BE2C (cell line): ENCODE measurements around the gene MYO7A.

ENCODE experiments used
- DNase-seq: peaks from one replicate; pipeline ENCODE4 v3.0.0-alpha.2; 2020
- H3K27me3 ChIP-seq: fragments of 250-450 bp; sonication (Bioruptor Pico); 2 replicates; pipeline ENCODE4 v1.5.1; 2020; ENCODE audit warnings: mild to moderate bottlenecking
- H3K36me3 ChIP-seq: fragments of 250-450 bp; sonication (Bioruptor Pico); 2 replicates; pipeline ENCODE4 v1.5.1; 2020; ENCODE audit warnings: mild to moderate bottlenecking
- H3K4me1 ChIP-seq: fragments of 250-450 bp; sonication (Bioruptor Pico); 2 replicates; pipeline ENCODE4 v1.5.1; 2020
- H3K4me3 ChIP-seq: 2 replicates; pipeline ENCODE4 v1.5.1; 2011; ENCODE audit warnings: low read depth, low read length
- H3K9me3 ChIP-seq: fragments of 250-450 bp; sonication (Bioruptor Pico); 2 replicates; pipeline ENCODE4 v1.5.1; 2020
- TF ChIP-seq, protein P1 (sequence below): IDR thresholded peaks from 2 replicates; pipeline ENCODE4 v1.5.1; 2012; ENCODE audit warnings: mild to moderate bottlenecking, low read depth, low read length

Gene MYO7A

DNA sequence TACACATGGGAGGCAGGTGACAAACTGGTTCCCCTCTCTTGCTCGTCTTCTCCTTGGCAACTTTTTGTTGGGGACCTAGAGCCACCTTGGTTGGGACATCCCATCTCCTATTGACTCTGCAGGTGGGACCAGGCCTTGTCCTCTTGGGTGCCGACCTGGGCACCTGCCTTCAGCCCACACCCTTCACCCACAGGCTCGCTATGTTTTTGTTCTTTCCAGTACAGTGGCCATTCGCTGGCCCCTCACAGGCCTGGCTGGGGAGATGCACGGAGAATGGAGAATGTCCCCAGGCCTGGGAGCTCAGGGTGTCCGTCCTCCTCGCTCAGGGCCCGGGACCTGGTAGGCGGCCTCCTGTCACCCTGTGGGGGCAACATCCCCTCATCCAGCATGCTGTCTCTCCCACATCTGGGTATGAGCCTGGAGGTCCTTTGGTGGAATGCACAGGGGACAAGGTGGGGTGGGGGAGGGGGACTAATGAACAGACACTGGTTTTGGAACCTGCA is 40.3 kb upstream of the MYO7A start:
- no peaks in the 10 kb centered on the region for H3K9me3 ChIP-seq
- TF ChIP-seq, protein P1, sequence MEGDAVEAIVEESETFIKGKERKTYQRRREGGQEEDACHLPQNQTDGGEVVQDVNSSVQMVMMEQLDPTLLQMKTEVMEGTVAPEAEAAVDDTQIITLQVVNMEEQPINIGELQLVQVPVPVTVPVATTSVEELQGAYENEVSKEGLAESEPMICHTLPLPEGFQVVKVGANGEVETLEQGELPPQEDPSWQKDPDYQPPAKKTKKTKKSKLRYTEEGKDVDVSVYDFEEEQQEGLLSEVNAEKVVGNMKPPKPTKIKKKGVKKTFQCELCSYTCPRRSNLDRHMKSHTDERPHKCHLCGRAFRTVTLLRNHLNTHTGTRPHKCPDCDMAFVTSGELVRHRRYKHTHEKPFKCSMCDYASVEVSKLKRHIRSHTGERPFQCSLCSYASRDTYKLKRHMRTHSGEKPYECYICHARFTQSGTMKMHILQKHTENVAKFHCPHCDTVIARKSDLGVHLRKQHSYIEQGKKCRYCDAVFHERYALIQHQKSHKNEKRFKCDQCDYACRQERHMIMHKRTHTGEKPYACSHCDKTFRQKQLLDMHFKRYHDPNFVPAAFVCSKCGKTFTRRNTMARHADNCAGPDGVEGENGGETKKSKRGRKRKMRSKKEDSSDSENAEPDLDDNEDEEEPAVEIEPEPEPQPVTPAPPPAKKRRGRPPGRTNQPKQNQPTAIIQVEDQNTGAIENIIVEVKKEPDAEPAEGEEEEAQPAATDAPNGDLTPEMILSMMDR = no peak
- no peaks in the 10 kb centered on the region for H3K4me1 ChIP-seq
- no peaks in the 10 kb centered on the region for H3K27me3 ChIP-seq
- no peaks in the 10 kb centered on the region for H3K36me3 ChIP-seq
- no peak overlapping the region for H3K4me3 ChIP-seq
- DNase-seq = peak; percentile 4

DNA sequence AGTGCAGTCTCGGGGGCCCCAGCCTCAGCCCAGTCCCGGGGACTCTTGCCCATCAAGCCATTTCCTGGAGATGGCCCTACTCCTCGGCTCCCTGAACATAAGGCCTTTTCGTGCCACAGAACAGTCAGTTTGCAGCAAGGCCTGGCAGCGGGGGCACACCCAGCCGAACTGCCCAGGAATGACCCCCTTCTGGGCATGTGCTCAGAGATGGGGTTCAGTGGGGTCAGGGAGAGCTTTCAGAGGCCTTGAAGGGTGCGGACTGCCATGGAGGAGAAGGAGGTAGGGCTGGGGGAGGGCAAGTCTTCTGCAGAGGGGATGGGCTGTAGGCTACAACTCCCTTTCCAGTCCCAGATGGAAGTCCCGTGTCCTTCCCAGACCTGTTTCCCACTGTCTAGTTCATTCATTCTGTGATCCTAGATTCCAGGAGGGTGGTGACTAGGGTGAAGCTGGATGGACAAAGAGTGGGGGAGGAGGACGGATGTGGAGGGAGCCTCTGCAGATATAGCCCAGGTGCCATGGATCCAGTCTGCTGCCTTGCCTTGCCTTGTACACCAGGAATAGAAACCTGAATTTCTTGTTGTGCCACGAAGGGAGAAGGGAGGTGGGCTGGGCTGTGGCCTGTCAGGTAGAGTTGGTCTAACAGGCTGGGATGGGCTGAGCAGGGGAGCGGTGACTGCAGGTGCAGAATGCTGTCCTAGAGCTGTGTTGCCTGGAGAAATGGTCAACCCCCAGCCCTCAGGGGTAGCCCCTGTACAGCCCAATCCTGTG is 39.6 kb upstream of the MYO7A start:
- DNase-seq = no peak
- TF ChIP-seq, protein P1 = no peak
- Histone ChIP-seq H3K27me3 (no peaks in the 10 kb centered on the region), H3K4me3 (no peak overlapping the region), H3K4me1 (no peaks in the 10 kb centered on the region), H3K9me3 (no peaks in the 10 kb centered on the region), H3K36me3 (no peaks in the 10 kb centered on the region)

DNA sequence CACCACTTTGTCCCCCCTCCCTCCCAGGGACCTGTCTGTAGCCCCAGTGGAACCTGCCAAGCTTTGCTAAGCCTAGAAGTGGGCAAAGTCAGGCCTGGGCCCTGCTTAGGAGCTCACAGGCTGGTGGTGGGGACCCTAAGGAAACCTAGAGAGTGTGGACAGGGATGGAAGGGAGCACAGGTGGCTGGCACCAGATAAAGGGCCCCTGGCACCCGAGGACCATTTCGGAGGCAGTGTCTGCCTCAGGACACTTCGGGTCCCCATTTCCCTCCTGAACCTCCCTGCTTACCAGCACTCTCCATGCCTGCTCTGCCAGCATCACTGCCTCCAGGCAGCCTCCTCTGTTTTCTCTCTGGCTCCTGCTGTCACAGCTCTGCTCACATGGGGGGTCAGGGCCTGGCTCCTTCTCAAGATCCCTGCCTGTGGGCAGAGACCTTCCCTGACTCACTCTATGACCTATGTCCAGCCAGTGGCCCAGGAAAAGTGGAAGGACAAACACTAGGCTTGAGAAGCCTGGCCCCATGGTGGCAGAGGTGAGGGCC is 39.0 kb upstream of the MYO7A start:
- no peaks in the 10 kb centered on the region for H3K9me3 ChIP-seq
- TF ChIP-seq, protein P1 = no peak
- H3K27me3 ChIP-seq = no peaks in the 10 kb centered on the region
- H3K36me3 ChIP-seq = no peaks in the 10 kb centered on the region
- peak; percentile 2 for DNase-seq
- H3K4me1 ChIP-seq = no peaks in the 10 kb centered on the region
- no peak overlapping the region for H3K4me3 ChIP-seq

DNA sequence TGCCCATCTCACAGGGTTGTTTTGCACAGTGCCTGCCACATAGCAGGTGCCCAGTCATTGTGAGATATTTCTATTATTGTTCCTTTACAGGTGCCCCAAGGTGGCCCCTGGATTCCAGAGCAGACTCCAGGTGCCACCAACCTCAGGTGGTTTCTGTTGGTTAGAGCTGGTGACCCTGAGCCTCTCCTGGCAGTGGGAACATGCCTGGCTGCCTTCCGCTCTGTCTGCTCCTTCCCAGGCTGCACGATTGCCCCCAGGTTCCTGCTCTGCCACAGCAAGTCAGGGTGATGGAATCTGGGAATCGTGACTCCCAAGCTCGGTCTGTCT is 38.0 kb upstream of the MYO7A start:
- no peak for DNase-seq
- H3K27me3 ChIP-seq = no peaks in the 10 kb centered on the region
- H3K9me3 ChIP-seq = no peaks in the 10 kb centered on the region
- H3K4me1 ChIP-seq = no peaks in the 10 kb centered on the region
- no peak overlapping the region for H3K4me3 ChIP-seq
- TF ChIP-seq, protein P1 = no peak
- no peaks in the 10 kb centered on the region; the same call in 1 of the 2 replicates for H3K36me3 ChIP-seq

DNA sequence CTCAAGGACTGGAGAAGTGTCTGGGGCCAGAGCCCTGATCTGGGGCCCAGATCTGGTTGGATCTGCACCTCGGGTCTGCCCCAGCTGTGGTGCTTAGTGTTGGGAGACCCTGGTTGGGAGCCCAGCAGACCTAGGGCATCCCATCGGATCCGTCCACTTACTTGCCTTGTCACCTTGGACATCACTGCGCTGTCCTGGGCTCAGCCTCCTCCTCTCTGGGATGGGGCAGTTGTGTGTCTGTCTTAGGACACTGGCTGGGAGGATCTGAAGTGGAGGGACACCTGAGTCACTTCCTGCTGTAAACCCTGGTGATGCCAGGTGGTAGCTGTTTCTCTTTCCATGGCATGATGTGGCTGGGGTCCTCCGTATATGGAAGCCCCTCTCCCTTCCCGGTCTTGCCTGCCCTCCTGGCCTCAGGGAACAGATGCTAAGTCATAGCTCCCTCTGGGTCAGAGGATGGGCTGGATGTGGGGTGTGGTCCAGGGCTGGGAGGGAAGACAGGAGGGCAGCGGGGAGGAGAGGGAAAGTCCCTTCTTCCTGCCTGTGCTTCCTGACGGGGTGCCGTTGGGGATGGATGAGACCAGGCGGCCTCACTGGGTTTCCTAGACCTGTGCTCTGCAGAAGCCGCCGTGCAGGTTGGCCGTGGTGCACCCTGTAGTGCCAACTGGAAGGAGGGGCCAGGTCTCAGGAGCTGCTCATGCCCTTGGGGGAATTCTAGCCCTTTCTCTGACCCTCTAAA is 37.5 kb upstream of the MYO7A start:
- TF ChIP-seq, protein P1 = no peak

More for the DNA sequence above, 37.5 kb upstream of the MYO7A start:
- Histone ChIP-seq H3K4me3 (no peak overlapping the region), H3K27me3 (no peaks in the 10 kb centered on the region), H3K4me1 (no peaks in the 10 kb centered on the region), H3K9me3 (no peaks in the 10 kb centered on the region), H3K36me3 (no peaks in the 10 kb centered on the region; the same call in 1 of the 2 replicates)
- peak; percentile 6 for DNase-seq
